ENCODE data around the gene TMEM239. TPM values are rescaled to one million over a fixed set of nuclear protein-coding genes. Genes with fewer than 3 reads are reported as not detected.

Gene TMEM239
- total RNA-seq, 1 donor from 2014 or later = not detected

DNA sequence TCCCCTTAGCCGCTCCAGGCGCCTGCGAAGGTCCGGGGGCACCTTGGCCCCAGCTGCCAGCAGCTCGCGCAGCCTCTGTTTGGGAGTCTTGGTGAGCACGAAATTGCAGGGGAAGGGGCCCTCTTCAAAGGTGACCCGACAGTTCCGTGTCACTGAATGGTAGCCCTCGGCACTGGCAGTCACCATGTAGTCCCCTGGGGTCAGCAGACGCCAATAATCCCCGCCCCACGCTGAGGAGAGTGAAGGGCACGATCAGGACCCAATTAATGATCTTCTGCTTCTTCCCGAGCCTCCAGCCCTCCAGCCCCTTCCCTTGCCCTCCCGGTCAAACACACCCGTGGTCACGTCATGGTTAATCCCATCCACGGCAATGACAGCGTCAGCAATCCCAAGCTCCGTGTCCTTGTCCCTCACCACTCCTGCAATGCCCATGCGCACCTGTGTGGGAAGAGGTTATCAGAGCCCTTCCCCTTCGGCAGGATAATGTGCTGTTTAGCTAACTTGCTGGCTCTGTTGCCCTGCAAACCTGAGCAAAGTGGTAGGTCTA lies 21.9 kb upstream of the TMEM239 start:
- H3K36me3 ChIP-seq (ENCODE audit: control insufficient read depth, insufficient read depth, low read length) = no peaks in the 10 kb centered on the region
- H3K4me3 ChIP-seq (ENCODE audit: low read depth, low read length) = no peak overlapping the region
- DNase-seq (ENCODE audit: low read depth) = no peak
- H3K27me3 ChIP-seq (ENCODE audit: control insufficient read depth, insufficient read depth, low read length) = peaks cover 17% of the 10 kb centered on the region
- TF ChIP-seq, protein P1, sequence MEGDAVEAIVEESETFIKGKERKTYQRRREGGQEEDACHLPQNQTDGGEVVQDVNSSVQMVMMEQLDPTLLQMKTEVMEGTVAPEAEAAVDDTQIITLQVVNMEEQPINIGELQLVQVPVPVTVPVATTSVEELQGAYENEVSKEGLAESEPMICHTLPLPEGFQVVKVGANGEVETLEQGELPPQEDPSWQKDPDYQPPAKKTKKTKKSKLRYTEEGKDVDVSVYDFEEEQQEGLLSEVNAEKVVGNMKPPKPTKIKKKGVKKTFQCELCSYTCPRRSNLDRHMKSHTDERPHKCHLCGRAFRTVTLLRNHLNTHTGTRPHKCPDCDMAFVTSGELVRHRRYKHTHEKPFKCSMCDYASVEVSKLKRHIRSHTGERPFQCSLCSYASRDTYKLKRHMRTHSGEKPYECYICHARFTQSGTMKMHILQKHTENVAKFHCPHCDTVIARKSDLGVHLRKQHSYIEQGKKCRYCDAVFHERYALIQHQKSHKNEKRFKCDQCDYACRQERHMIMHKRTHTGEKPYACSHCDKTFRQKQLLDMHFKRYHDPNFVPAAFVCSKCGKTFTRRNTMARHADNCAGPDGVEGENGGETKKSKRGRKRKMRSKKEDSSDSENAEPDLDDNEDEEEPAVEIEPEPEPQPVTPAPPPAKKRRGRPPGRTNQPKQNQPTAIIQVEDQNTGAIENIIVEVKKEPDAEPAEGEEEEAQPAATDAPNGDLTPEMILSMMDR (IDR thresholded peaks at IDR 0.05; ENCODE audit: insufficient read depth, low read length, poor library complexity, severe bottlenecking) = no peak

DNA sequence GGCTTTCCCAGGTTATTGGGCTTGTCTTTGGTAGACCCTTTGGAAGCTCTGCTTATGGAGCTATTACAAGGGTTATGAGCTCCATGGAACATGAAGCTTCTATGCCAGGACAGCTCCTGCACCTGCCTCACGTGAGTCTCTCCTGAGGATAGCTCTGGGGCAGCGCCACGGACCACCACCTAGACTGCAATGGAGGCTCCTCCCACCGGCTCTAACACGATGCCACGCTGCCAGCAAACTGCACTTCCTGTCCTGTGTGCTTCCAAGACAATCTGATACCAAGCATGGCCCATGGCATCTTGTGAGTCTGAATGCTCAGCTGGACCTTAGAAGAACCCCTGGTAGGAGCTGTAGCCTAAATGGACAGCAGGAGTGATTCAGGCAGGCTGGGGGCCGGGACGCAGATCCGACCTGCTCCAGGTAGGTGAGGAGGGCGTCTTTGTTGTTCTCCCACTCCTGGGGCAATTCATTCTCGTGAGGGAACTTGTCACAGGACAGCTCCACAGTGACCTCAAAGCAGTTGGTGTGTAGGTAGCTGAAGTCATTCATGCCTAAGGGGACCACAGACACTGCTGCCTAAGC lies 21.2 kb upstream of the TMEM239 start:
- TF ChIP-seq, protein P1 (IDR thresholded peaks at IDR 0.05; ENCODE audit: insufficient read depth, low read length, poor library complexity, severe bottlenecking) = no peak
- no peak for DNase-seq (ENCODE audit: low read depth)
- H3K27me3 ChIP-seq (ENCODE audit: control insufficient read depth, insufficient read depth, low read length) = peaks cover 24% of the 10 kb centered on the region
- no peaks in the 10 kb centered on the region for H3K36me3 ChIP-seq (ENCODE audit: control insufficient read depth, insufficient read depth, low read length)
- H3K4me3 ChIP-seq (ENCODE audit: low read depth, low read length) = no peak overlapping the region

GRCh38 chr20:2795451-2795850 lies 20.7 kb upstream of the TMEM239 start:
- no peak for DNase-seq (ENCODE audit: low read depth)
- H3K27me3 ChIP-seq (ENCODE audit: control insufficient read depth, insufficient read depth, low read length) = peaks cover 25% of the 10 kb centered on the region
- no peak overlapping the region for H3K4me3 ChIP-seq (ENCODE audit: low read depth, low read length)
- TF ChIP-seq, protein P1 (IDR thresholded peaks at IDR 0.05; ENCODE audit: insufficient read depth, low read length, poor library complexity, severe bottlenecking) = no peak
- no peaks in the 10 kb centered on the region for H3K36me3 ChIP-seq (ENCODE audit: control insufficient read depth, insufficient read depth, low read length)

DNA sequence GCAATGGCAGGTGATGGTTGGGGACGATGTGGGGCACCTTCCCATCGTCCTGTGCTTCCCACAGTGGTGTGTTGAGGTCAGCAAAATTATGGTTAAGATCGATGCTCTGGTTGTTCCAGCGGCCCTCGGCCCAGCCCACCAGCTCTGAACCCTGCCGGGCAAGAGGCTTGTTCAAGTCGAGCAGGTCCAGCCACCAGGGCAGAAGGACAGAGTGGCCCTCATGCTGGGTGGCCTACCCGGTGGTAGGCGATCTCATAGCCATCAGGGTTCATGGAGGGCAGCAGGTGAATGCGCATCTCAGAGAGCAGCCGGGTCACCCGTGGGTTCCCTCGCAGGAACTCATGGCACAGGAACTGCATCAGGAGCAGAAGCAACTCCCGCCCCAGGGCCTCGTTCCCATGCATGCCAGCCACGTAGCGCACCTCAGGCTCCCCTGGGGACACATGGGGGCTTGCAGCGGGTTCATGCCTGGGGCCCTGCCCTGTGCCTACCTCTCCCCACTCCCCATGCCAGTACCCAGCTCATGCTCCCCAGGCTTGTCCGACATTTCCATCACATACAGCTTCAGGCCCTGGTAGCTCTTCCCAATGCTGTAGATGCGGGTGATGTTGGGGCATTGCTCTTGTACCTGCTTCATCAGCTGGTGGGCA lies 20.0 kb upstream of the TMEM239 start:
- peaks cover 32% of the 10 kb centered on the region for H3K27me3 ChIP-seq (ENCODE audit: control insufficient read depth, insufficient read depth, low read length)
- no peak for DNase-seq (ENCODE audit: low read depth)
- TF ChIP-seq, protein P1 (IDR thresholded peaks at IDR 0.05; ENCODE audit: insufficient read depth, low read length, poor library complexity, severe bottlenecking) = no peak
- H3K36me3 ChIP-seq (ENCODE audit: control insufficient read depth, insufficient read depth, low read length) = no peaks in the 10 kb centered on the region
- no peak overlapping the region for H3K4me3 ChIP-seq (ENCODE audit: low read depth, low read length)

DNA sequence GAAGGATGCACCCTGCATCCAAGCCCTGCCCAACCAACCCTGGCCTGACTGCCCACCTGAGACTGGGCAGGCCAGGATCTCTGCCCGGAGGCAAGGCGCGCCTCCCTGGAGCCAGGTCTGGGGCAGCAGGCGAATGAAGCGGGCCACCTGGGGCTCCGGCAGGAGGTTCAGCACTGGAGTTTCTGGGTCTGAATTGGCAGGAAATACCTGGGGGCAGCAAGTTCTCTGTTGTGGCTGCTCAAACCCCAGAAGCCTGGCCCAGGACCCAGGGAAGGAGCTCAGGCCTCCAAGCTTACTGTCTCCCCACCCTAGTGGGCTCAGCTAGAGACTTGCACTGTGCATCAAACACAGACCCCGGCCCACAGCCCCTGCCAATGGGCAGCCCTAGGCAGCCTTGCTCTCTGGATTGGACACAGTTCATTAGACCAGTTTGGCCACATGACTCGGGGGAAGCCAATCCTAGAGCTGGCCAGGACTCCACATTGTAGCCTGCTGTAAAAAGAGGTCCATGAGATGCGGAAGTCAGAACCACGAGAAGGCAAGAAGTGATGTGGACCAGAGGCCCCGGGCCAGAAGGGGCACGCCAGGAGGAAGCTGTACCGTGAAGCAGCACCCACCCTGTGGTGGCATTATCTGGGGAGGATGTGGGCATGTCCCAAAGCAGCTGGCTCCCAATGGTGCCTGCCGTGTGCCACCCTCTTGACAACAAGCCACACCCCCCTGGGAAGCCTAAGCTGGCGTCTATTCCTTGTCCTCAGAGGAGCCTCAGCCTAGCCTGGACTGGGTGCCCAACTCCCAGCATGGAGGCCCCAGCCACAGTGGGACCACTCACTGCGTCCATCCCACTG lies 18.8 kb upstream of the TMEM239 start:
- Histone ChIP-seq H3K36me3 (ENCODE audit: control insufficient read depth, insufficient read depth, low read length) (no peaks in the 10 kb centered on the region), H3K27me3 (ENCODE audit: control insufficient read depth, insufficient read depth, low read length) (peaks cover 39% of the 10 kb centered on the region), H3K4me3 (ENCODE audit: low read depth, low read length) (no peak overlapping the region)
- TF ChIP-seq, protein P1 (IDR thresholded peaks at IDR 0.05; ENCODE audit: insufficient read depth, low read length, poor library complexity, severe bottlenecking) = no peak
- DNase-seq (ENCODE audit: low read depth) = no peak

Measured in kidney epithelial cell (primary cell).